ENCODE results near the gene TIGD1. TPM values are rescaled to one million over a fixed set of nuclear protein-coding genes. Genes with fewer than 3 reads are reported as not detected.

Gene TIGD1
- total and polyA plus RNA-seq, 2 experiments from 2014 or later, result 7.6 to 9.3 TPM

- peaks cover 46% of the 10 kb centered on the region for H3K27me3 ChIP-seq (ENCODE audit: insufficient read depth)
- no peaks in the 10 kb centered on the region; the same call in 1 of the 2 replicates for H3F3A ChIP-seq (replicated peaks; ENCODE audit: low read depth)
- H3K27ac ChIP-seq (ENCODE audit: low read depth), result no peak overlapping the region
- peak overlapping the region; percentile 72 for H3K4me3 ChIP-seq
- peaks cover 59% of the 10 kb centered on the region for H3K27me3 Mint-ChIP-seq (ENCODE audit: insufficient read depth, low read depth, poor library complexity)
- no peaks in the 10 kb centered on the region for H3K9me3 Mint-ChIP-seq
- H3K36me3 Mint-ChIP-seq (ENCODE audit: low read depth), result no peaks in the 10 kb centered on the region
- peak overlapping the region; percentile 93 for H3K4me2 ChIP-seq
- peaks cover 21% of the 10 kb centered on the region; the same call in 1 of the 2 replicates for H3K4me1 ChIP-seq (ENCODE audit: insufficient read depth)
- peak overlapping the region; percentile 81 for H3K4me3 Mint-ChIP-seq
- DNase-seq (ENCODE audit: low spot score), result no peak
- ATAC-seq, result no peak
- no peak overlapping the region for H3K27ac Mint-ChIP-seq
- TF ChIP-seq, protein P1, sequence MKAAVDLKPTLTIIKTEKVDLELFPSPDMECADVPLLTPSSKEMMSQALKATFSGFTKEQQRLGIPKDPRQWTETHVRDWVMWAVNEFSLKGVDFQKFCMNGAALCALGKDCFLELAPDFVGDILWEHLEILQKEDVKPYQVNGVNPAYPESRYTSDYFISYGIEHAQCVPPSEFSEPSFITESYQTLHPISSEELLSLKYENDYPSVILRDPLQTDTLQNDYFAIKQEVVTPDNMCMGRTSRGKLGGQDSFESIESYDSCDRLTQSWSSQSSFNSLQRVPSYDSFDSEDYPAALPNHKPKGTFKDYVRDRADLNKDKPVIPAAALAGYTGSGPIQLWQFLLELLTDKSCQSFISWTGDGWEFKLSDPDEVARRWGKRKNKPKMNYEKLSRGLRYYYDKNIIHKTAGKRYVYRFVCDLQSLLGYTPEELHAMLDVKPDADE (IDR thresholded peaks at IDR 0.05), result no peak
- TF ChIP-seq POLR2AphosphoS5 (IDR thresholded peaks at IDR 0.05; ENCODE audit: low read depth) (no peak), CTCF (conservative IDR thresholded peaks at IDR 0.05; ENCODE audit: low read depth in 2 of 2) (no peak), EZH2 (IDR thresholded peaks at IDR 0.05; ENCODE audit: low read depth, unreplicated experiment) (no peak), ZNF331 (CRISPR knock-in tag; IDR thresholded peaks at IDR 0.05; ENCODE audit: low read depth) (no peak), JUNB (IDR thresholded peaks at IDR 0.05; ENCODE audit: unreplicated experiment) (no peak), ZNF114 (CRISPR knock-in tag; IDR thresholded peaks at IDR 0.05) (no peak), REST (IDR thresholded peaks at IDR 0.05; ENCODE audit: unreplicated experiment) (no peak), ZNF462 (CRISPR knock-in tag; IDR thresholded peaks at IDR 0.05) (no peak), STAT1 (IDR thresholded peaks at IDR 0.05; ENCODE audit: unreplicated experiment) (no peak), CREB1 (CRISPR knock-in tag; IDR thresholded peaks at IDR 0.05; ENCODE audit: low read depth) (no peak), NANOG (IDR thresholded peaks at IDR 0.05; ENCODE audit: borderline replicate concordance) (no peak), EZH2phosphoT487 (IDR thresholded peaks at IDR 0.05; ENCODE audit: unreplicated experiment) (no peak)
- no peak overlapping the region for H2AFZ ChIP-seq
- no peaks in the 10 kb centered on the region for H4K20me1 ChIP-seq (replicated peaks; ENCODE audit: insufficient read depth)
- H3K4me1 Mint-ChIP-seq, result peaks cover 33% of the 10 kb centered on the region
- H3K79me2 ChIP-seq (replicated peaks; ENCODE audit: insufficient read depth), result no peaks in the 10 kb centered on the region
- H3K36me3 ChIP-seq (ENCODE audit: insufficient read depth), result no peaks in the 10 kb centered on the region
- H3K9me2 ChIP-seq (ENCODE audit: insufficient read depth), result no peaks in the 10 kb centered on the region
Measured at GRCh38 chr2:232501794-232502390, 48.5 kb downstream of the TIGD1 start.

Data from GM23338 (cell line).